ENCODE measurements around the gene SMYD3.

Gene SMYD3

GRCh38 chr1:245880754-245881403 lies 626.2 kb downstream of the SMYD3 start:
- DNase-seq: no peak
- TF ChIP-seq POLR2A (IDR thresholded peaks at IDR 0.05; ENCODE audit: low read length): no peak
- TF ChIP-seq GATA1 (IDR thresholded peaks at IDR 0.05; ENCODE audit: low read depth, low read length): no peak

- DNase-seq: peak in 1 of 2 experiments; percentile 11
- TF ChIP-seq POLR2A (IDR thresholded peaks at IDR 0.05; ENCODE audit: low read length) (no peak), GATA1 (IDR thresholded peaks at IDR 0.05; ENCODE audit: low read depth, low read length) (no peak)
These were observed 628.0 kb downstream of the SMYD3 start for GRCh38 chr1:245879091-245879490.

- TF ChIP-seq POLR2A (IDR thresholded peaks at IDR 0.05; ENCODE audit: low read length) (no peak), GATA1 (IDR thresholded peaks at IDR 0.05; ENCODE audit: low read depth, low read length) (no peak)
- no peak for DNase-seq
These were observed 628.5 kb downstream of the SMYD3 start for GRCh38 chr1:245878585-245878984.

- DNase-seq: no peak
- TF ChIP-seq GATA1 (IDR thresholded peaks at IDR 0.05; ENCODE audit: low read depth, low read length) (no peak), POLR2A (IDR thresholded peaks at IDR 0.05; ENCODE audit: low read length) (no peak)
These were observed 629.1 kb downstream of the SMYD3 start for GRCh38 chr1:245877976-245878375.

- no peak for DNase-seq
- TF ChIP-seq GATA1 (IDR thresholded peaks at IDR 0.05; ENCODE audit: low read depth, low read length) (no peak), POLR2A (IDR thresholded peaks at IDR 0.05; ENCODE audit: low read length) (no peak)
These were observed 630.5 kb downstream of the SMYD3 start for GRCh38 chr1:245876586-245876985.

GRCh38 chr1:245875581-245876261 lies 631.4 kb downstream of the SMYD3 start:
- DNase-seq: no peak
- TF ChIP-seq GATA1 (IDR thresholded peaks at IDR 0.05; ENCODE audit: low read depth, low read length) (no peak), POLR2A (IDR thresholded peaks at IDR 0.05; ENCODE audit: low read length) (no peak)

- TF ChIP-seq GATA1 (IDR thresholded peaks at IDR 0.05; ENCODE audit: low read depth, low read length) (no peak), POLR2A (IDR thresholded peaks at IDR 0.05; ENCODE audit: low read length) (no peak)
- peak; percentile 61 to 84 for DNase-seq
These were observed 632.0 kb downstream of the SMYD3 start for GRCh38 chr1:245874942-245875580.

- DNase-seq: no peak
- TF ChIP-seq POLR2A (IDR thresholded peaks at IDR 0.05; ENCODE audit: low read length): no peak
- TF ChIP-seq GATA1 (IDR thresholded peaks at IDR 0.05; ENCODE audit: low read depth, low read length): no peak
These were observed 633.0 kb downstream of the SMYD3 start for GRCh38 chr1:245873883-245874671.

GRCh38 chr1:245873068-245873467 lies 634.0 kb downstream of the SMYD3 start:
- DNase-seq: no peak
- TF ChIP-seq POLR2A (IDR thresholded peaks at IDR 0.05; ENCODE audit: low read length): no peak
- TF ChIP-seq GATA1 (IDR thresholded peaks at IDR 0.05; ENCODE audit: low read depth, low read length): no peak

- no peak for TF ChIP-seq POLR2A (IDR thresholded peaks at IDR 0.05; ENCODE audit: low read length)
- TF ChIP-seq GATA1 (IDR thresholded peaks at IDR 0.05; ENCODE audit: low read depth, low read length): no peak
- DNase-seq: no peak
These were observed 634.6 kb downstream of the SMYD3 start for GRCh38 chr1:245872475-245872874.

- no peak for DNase-seq
- TF ChIP-seq POLR2A (IDR thresholded peaks at IDR 0.05; ENCODE audit: low read length): no peak
- TF ChIP-seq GATA1 (IDR thresholded peaks at IDR 0.05; ENCODE audit: low read depth, low read length): no peak
These were observed 635.2 kb downstream of the SMYD3 start for GRCh38 chr1:245871915-245872314.

GRCh38 chr1:245871191-245871590 lies 635.9 kb downstream of the SMYD3 start:
- no peak for TF ChIP-seq GATA1 (IDR thresholded peaks at IDR 0.05; ENCODE audit: low read depth, low read length)
- no peak for TF ChIP-seq POLR2A (IDR thresholded peaks at IDR 0.05; ENCODE audit: low read length)
- no peak for DNase-seq

- TF ChIP-seq POLR2A (IDR thresholded peaks at IDR 0.05; ENCODE audit: low read length): no peak
- no peak for TF ChIP-seq GATA1 (IDR thresholded peaks at IDR 0.05; ENCODE audit: low read depth, low read length)
- no peak for DNase-seq
These were observed 636.4 kb downstream of the SMYD3 start for GRCh38 chr1:245870698-245871097.

GRCh38 chr1:245869847-245870246 lies 637.2 kb downstream of the SMYD3 start:
- TF ChIP-seq GATA1 (IDR thresholded peaks at IDR 0.05; ENCODE audit: low read depth, low read length) (no peak), POLR2A (IDR thresholded peaks at IDR 0.05; ENCODE audit: low read length) (no peak)
- DNase-seq: no peak
